Activated T-helper 2 cell treated with anti-CD3 and anti-CD28 coated beads, Interferon-gamma antibody, Interleukin-2, Interleukin-4, amounts not matched to agents 10 μg/mL and 5 μg/mL and 100 μg/mL, durations not matched to agents 14 hours and 24 hours and 36 hours (primary cell): ENCODE data around the gene EBF4. TPM values are rescaled to one million over a fixed set of nuclear protein-coding genes. Genes with fewer than 3 reads are reported as not detected.
"Not testable (repeated sequence)": the region's sequence is repeated elsewhere in the genome, so short reads cannot be mapped to it uniquely, and the experiment has no call there.

ENCODE experiments used
- DNase-seq: peaks from one replicate; pipeline ENCODE4 v3.0.0; 2021; ENCODE audit warnings: low spot score
- H3K27ac Mint-ChIP-seq: one replicate; pipeline ENCODE4 v1.8.0; 2021; ENCODE audit warnings: mixed read lengths
- H3K27me3 Mint-ChIP-seq: one replicate; pipeline ENCODE4 v1.8.0; 2021; ENCODE audit warnings: low read depth, mixed read lengths
- H3K36me3 Mint-ChIP-seq: one replicate; pipeline ENCODE4 v1.8.0; 2021; ENCODE audit warnings: low read depth, mixed read lengths
- H3K4me1 Mint-ChIP-seq: one replicate; pipeline ENCODE4 v1.8.0; 2021; ENCODE audit warnings: low read depth, mixed read lengths
- H3K4me3 Mint-ChIP-seq: one replicate; pipeline ENCODE4 v1.8.0; 2021; ENCODE audit warnings: low read depth, mild to moderate bottlenecking, moderate library complexity, mixed read lengths
- H3K9me3 Mint-ChIP-seq: one replicate; pipeline ENCODE4 v1.8.0; 2021; ENCODE audit warnings: mixed read lengths
- intact Hi-C: fragments of 100-400 bp; cut with micrococcal nuclease; formaldehyde crosslinking; loops from one replicate; pipeline ENCODE4 v1.15.1; 2023
- total RNA-seq: library from RNA; stranded (reverse); gene quantifications from 2 replicates; pipeline ENCODE4 v1.2.3, GENCODE V29; 2022

EBF4 gene
- total RNA-seq, 1 donor from 2014 or later, result 6.0 TPM

DNA sequence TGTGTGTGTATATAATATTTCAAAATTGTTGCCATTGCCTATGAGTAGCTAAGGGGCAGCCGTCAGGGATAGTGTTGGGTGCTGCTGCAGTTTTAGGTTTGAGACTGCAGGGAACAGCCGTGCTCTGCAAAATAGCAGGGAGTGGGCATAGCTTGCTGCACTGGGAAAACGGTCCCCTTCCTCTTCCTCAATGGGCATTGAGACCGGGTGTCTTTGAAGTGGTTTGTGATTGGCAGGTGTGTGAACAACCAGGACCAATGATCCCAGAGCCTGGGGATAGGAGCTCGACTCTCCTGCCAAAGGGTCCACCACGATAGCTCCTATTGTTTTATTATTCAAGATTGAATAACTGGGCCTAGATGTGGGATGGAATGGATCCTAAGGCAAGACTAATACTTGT, 5.1 kb upstream of the EBF4 start:
- H3K4me1 Mint-ChIP-seq, result peaks cover 28% of the 10 kb centered on the region
- H3K9me3 Mint-ChIP-seq, result no peaks in the 10 kb centered on the region
- peaks cover 9% of the 10 kb centered on the region for H3K36me3 Mint-ChIP-seq
- DNase-seq, result no peak
- peak overlapping the region; percentile 60 for H3K27ac Mint-ChIP-seq
- intact Hi-C loops, result loop anchor here (5.0 to 10.0 kb wide), 3 partner anchors 167 to 315 kb away; no protein-coding TSS in a partner anchor
- H3K4me3 Mint-ChIP-seq, result no peak overlapping the region
- peaks cover 36% of the 10 kb centered on the region for H3K27me3 Mint-ChIP-seq

DNA sequence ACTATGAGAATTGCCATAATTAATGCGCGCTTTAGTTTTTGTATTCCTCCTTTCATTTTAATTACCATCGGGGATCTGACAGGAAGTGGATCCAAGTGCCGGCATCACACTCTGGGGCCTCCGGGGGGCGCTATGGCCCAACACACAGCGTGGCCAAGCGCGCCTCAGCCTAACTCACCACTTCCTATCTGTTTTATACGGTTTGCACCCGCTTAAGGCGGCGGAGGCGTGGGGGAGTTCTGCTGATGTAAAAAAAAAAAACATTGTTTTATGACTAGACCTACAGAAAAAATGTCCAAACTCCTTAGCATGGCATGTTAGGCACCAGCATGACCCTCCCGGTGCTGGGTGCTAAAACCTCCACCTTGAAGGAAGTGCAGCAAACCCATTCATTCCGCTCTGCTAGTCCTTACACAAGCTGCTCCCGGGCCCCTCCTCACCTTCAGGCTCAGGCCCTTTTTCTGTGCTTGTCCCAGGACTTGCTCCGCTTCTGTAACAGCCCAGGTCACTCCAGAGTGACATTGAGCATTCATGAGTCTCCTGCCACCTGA, 4.5 kb upstream of the EBF4 start:
- no peaks in the 10 kb centered on the region for H3K9me3 Mint-ChIP-seq

DNA sequence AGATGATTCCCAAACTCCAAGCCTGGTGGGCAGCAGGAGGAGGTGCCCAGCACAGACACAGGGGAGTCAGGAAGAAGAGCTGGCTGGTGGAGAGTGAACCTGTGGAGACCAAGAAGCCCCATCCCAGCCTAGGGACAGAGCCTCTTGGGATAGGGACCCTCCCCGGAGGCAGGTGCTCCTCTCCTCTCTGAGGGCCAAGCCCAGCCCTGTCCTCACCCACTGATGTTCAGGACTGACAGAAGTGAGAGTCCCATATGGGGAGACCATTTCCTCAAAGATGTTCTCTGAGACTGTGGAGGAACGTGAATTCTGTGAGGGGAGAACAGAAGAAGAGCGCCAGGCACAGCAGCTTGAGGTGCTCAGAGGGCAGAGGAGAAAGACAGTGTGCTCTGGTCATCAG, 2.4 kb upstream of the EBF4 start:
- intact Hi-C loops, result no loop called here
- DNase-seq, result no peak
- peaks cover 29% of the 10 kb centered on the region for H3K4me1 Mint-ChIP-seq
- H3K9me3 Mint-ChIP-seq, result no peaks in the 10 kb centered on the region
- no peak overlapping the region for H3K4me3 Mint-ChIP-seq
- H3K27ac Mint-ChIP-seq, result no peak overlapping the region
- peaks cover 39% of the 10 kb centered on the region for H3K27me3 Mint-ChIP-seq
- peaks cover 9% of the 10 kb centered on the region for H3K36me3 Mint-ChIP-seq

More for the DNA sequence above, 4.5 kb upstream of the EBF4 start:
- peak; percentile 75 for DNase-seq
- peak overlapping the region; percentile 38 for H3K4me3 Mint-ChIP-seq
- intact Hi-C loops, result loop anchor here (1.0 to 10.0 kb wide), 5 partner anchors 53 to 314 kb away; no protein-coding TSS in a partner anchor
- H3K27me3 Mint-ChIP-seq, result peaks cover 32% of the 10 kb centered on the region
- peak overlapping the region; percentile 60 for H3K27ac Mint-ChIP-seq
- peaks cover 9% of the 10 kb centered on the region for H3K36me3 Mint-ChIP-seq
- peaks cover 28% of the 10 kb centered on the region for H3K4me1 Mint-ChIP-seq

DNA sequence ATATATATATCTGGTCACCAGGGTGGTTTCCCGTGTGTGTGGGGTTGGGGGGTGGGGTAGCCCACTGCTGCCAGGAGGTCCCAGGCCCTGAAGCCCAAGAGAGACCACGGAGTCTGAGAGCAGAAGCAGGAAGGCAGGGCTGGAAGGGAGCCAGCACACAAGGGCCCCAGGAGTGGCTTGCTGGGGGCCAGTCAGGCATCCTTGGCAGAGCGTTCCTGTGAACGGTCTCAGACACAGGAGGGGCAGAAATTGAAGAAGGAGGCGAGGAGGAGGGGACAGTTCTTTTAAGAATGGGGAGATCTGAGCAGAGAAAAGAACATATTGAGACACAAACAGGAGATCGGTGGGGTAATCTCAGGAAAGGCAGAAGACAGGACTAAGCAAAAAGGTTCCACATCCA, 1.9 kb upstream of the EBF4 start:
- peaks cover 43% of the 10 kb centered on the region for H3K27me3 Mint-ChIP-seq
- intact Hi-C loops, result no loop called here

DNA sequence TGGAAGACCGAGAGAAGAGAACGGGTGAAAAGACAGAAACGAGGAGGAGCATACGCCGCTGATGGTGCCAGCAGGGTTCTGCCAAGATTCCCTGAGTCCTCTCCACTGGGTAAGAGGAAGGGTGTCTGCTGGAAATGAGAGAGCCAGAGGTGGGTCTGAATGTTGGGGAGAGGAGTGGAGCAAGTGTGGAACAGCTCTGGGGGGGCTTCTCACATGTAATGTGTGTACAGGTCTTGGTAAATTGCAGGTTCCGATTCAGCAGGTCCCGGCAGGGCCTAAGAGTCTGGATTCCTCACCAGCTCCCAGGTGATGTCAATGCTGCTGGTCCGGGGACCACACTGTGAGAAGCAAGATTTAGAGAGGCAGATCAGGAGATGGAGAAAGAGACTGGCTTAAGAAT, 1.5 kb upstream of the EBF4 start:
- H3K27me3 Mint-ChIP-seq, result peaks cover 47% of the 10 kb centered on the region
- peak overlapping the region; percentile 91 for H3K4me3 Mint-ChIP-seq
- intact Hi-C loops, result no loop called here

More for the DNA sequence above, 1.9 kb upstream of the EBF4 start:
- peaks cover 9% of the 10 kb centered on the region for H3K36me3 Mint-ChIP-seq
- H3K9me3 Mint-ChIP-seq, result no peaks in the 10 kb centered on the region
- no peak for DNase-seq
- H3K27ac Mint-ChIP-seq, result no peak overlapping the region
- H3K4me1 Mint-ChIP-seq, result peaks cover 29% of the 10 kb centered on the region
- peak overlapping the region; percentile 91 for H3K4me3 Mint-ChIP-seq

DNA sequence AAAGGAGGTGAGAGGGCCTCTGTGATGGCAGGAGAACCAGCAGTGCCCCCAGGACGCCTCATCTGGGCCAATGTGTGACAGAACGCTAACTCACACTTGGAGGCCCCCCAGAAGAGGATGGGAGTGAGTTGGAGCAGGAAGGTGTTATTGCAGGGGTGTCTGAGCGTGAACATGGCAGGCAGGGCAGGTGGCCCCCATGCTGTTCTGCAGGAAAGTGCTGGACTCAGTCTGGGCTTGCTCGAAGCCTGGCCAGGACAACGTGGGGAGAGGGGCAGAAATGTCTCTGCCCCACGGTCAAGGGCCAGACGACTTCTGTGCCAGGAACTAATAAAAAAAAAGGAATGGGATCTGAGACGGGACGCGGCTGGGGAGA, 931 bp upstream of the EBF4 start:
- intact Hi-C loops, result no loop called here
- Mint-ChIP-seq H3K27ac (peak overlapping the region; percentile 65), H3K4me3 (peak overlapping the region; percentile 91), H3K9me3 (no peaks in the 10 kb centered on the region), H3K27me3 (peaks cover 50% of the 10 kb centered on the region), H3K36me3 (peaks cover 9% of the 10 kb centered on the region), H3K4me1 (peaks cover 29% of the 10 kb centered on the region)
- DNase-seq, result no peak

More for the DNA sequence above, 1.5 kb upstream of the EBF4 start:
- no peak for DNase-seq
- Mint-ChIP-seq H3K36me3 (peaks cover 9% of the 10 kb centered on the region), H3K9me3 (no peaks in the 10 kb centered on the region), H3K27ac (peak overlapping the region; percentile 65), H3K4me1 (peaks cover 29% of the 10 kb centered on the region)

DNA sequence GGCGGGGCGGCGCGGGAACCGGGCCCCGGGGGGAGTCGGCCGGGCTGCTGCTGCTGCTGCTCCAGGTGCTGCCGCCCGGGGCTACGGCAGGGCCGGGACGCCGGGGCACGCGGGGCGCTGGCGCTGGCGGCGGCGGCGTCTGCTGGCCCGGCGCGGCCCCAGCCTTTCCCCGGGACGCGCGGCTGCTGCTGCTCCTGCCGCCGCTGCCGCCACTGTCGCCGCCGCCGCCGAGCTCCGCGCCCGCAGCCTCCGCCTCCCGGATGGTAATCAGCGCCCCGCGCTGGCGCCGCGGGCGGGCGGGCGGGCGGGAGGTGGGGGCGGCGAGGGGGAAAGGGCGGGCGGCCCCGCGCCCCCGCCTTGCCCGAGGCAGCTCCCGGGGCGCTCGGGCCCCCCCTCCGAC, 306 bp downstream of the EBF4 start:
- Mint-ChIP-seq H3K36me3 (peaks cover 9% of the 10 kb centered on the region), H3K27me3 (peaks cover 54% of the 10 kb centered on the region), H3K4me3 (no peak overlapping the region), H3K4me1 (peaks cover 24% of the 10 kb centered on the region), H3K9me3 (no peaks in the 10 kb centered on the region), H3K27ac (no peak overlapping the region)
- DNase-seq, result no peak
- intact Hi-C loops, result no loop called here

DNA sequence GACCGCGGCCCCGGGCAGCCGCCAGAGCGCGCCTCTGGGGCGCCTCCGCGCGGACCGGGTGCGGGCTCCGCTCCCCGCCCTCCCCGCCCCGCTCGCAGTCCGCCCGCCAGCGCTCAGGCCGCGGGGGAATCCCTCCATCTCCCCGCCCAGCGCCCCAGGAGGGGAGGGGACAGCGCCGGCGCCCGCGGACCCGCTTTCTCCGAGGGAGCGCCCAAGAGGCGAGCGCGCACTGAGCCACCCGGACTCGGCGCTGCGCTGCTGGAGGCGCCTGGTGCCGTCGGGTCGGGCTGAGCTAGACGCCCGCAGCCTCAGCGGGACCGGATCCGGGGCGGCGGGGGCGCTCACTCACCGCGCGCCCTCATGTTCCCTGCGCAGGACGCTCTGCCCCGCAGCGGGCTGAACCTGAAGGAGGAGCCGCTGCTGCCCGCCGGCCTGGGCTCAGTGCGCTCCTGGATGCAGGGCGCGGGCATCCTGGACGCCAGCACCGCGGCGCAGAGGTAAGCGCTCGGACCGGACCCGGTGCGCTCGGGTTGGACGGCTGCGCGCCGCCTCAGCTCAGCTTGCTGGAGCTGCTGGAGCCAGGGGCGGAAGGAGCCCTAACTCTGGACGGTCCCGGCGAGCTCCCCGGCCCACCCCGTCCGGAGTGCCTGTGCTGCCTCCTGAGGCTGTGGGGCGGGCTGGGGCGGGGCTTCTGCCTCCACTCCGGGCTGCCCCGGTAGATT, 867 bp downstream of the EBF4 start:
- H3K9me3 Mint-ChIP-seq, result no peaks in the 10 kb centered on the region
- H3K27ac Mint-ChIP-seq, result no peak overlapping the region
- peak; percentile 36 for DNase-seq
- peaks cover 9% of the 10 kb centered on the region for H3K36me3 Mint-ChIP-seq
- peaks cover 18% of the 10 kb centered on the region for H3K4me1 Mint-ChIP-seq
- intact Hi-C loops, result no loop called here
- peak overlapping the region; percentile 27 for H3K4me3 Mint-ChIP-seq
- H3K27me3 Mint-ChIP-seq, result peaks cover 54% of the 10 kb centered on the region

DNA sequence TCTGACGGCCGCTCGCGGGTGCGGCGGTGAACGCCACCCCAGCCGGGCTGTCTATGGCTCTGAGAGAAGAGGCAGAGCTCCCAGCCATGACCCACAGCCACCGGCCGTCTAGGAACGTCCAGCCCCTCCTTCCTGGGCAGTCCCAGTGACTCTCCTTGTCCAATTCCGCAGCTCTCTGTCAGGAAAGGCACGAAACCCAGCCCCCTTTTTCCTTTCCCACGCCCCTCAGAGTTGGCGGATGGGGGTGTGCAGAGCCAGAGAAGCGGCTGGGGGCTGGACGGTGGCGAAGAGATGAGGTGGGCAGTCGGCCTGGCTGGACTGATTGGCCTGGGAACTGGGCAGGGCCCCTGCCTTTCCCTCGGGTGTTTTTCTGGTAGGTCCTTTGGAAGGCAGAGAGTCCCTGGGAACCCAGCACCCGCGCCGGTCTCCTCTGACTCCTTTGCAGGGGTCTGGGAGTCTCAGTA, 1.5 kb downstream of the EBF4 start:
- peak overlapping the region; percentile 27 for H3K4me3 Mint-ChIP-seq
- H3K9me3 Mint-ChIP-seq, result no peaks in the 10 kb centered on the region
- no peak overlapping the region for H3K27ac Mint-ChIP-seq
- peaks cover 9% of the 10 kb centered on the region for H3K36me3 Mint-ChIP-seq
- H3K27me3 Mint-ChIP-seq, result peaks cover 54% of the 10 kb centered on the region
- DNase-seq, result no peak
- intact Hi-C loops, result no loop called here
- H3K4me1 Mint-ChIP-seq, result peaks cover 15% of the 10 kb centered on the region

DNA sequence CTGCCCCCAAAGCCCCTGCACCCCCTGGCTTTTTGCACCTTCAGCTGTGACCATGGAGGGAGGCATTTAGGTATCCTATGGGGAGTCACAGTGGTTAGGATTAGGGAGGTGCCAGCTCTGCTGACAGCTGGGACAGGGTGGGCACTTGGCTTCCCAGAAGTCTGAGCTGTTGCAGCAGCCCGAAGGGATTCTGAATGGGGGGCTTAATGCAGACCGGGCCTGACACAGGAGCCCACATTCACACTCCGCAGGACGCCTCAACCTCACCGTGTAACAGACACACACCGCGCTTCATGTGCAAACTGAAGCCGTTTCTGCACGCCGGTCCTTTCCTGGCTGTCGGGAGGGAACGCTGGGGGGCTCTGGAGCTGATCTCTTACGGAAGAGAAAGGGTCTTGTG, 1.9 kb downstream of the EBF4 start:
- Mint-ChIP-seq H3K27ac (no peak overlapping the region), H3K27me3 (peaks cover 50% of the 10 kb centered on the region), H3K36me3 (peaks cover 9% of the 10 kb centered on the region), H3K4me3 (peak overlapping the region; percentile 65), H3K9me3 (no peaks in the 10 kb centered on the region), H3K4me1 (peaks cover 11% of the 10 kb centered on the region)
- no peak for DNase-seq
- intact Hi-C loops, result no loop called here

DNA sequence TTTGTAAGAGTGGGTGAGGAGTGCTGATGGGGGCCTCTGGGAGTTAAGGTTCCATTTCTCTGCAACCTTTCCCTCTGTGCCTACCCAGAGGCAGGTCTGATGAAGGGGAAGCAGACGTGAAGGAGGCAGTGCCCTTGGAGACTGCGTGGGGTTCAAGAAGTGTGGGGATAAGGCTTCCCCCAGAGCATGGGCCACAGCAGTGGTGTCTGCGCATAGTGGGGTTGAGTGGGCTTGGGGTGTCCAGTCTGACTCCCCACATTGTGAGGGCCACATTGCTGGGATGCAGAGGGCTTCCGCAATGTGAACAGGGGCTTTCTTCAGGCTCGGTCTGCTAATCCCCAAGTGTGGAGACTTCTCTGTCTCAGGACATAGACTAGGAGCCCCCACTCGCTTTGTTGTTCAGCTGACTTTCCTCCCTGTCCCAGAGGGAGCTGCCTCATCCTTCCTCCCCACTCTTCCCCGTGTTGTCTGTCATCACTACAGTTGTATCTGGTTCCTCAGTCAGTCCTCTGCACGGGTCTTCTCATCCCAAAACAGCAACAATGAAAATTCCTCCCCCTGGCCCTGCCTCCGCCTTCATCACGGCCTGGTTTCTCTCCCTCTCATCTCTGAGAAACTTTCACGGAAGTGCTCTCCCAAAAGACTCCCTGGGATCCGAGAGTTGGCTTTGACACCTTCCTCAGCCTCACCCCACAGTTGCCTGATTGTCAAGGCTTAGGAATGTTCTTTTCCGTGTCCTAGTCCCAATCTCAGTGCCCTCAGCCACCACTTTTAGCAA, 2.8 kb downstream of the EBF4 start:
- intact Hi-C loops, result no loop called here
- H3K9me3 Mint-ChIP-seq, result no peaks in the 10 kb centered on the region
- no peak overlapping the region for H3K27ac Mint-ChIP-seq
- peaks cover 11% of the 10 kb centered on the region for H3K4me1 Mint-ChIP-seq
- peak overlapping the region; percentile 65 for H3K4me3 Mint-ChIP-seq
- peaks cover 9% of the 10 kb centered on the region for H3K36me3 Mint-ChIP-seq
- peaks cover 45% of the 10 kb centered on the region for H3K27me3 Mint-ChIP-seq
- DNase-seq, result no peak

DNA sequence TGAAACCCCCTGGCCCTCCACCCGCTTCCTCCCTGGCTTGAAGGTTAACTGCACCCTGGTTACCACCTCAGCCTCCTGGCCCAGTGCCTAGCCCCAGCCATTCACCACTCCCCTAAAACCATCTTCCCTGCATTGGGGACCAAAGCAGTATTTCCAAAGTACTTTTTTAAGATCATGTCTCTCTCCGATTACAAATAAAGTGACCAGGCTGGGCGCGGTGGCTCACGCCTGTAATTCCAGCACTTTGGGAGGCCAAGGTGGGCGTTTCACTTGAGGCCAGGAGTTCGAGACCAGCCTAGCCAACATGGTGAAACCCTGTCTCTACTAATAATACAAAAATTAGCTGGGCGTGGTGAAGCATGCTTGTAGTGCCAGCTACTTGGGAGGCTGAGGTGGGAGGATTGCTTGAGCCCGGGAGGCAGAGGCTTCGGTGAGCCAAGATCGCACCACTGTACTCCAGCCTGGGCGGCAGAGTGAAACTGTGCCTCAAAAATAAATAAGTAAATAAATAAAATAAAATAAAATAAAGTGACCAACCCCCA, 3.5 kb downstream of the EBF4 start:
- H3K36me3 Mint-ChIP-seq, H3K9me3 Mint-ChIP-seq, intact Hi-C loops, H3K4me3 Mint-ChIP-seq, DNase-seq, H3K27ac Mint-ChIP-seq: not testable (repeated sequence)
- Mint-ChIP-seq H3K27me3 (peaks cover 43% of the 10 kb centered on the region), H3K4me1 (peaks cover 11% of the 10 kb centered on the region)
